Measurements from ENCODE around the gene RAB26.

The RAB26 gene

GRCh38 chr16:2163211-2163881, 14.9 kb downstream of the RAB26 start:
- peak; percentile 19 for DNase-seq

- no peak for DNase-seq
Observed at GRCh38 chr16:2165861-2166260, 17.4 kb downstream of the RAB26 start.

- no peak for DNase-seq
Observed at GRCh38 chr16:2166263-2167067, 18.0 kb downstream of the RAB26 start.

- DNase-seq: no peak
Observed at GRCh38 chr16:2167068-2167638, 18.7 kb downstream of the RAB26 start.

- DNase-seq: no peak
Observed at GRCh38 chr16:2170080-2170479, 21.7 kb downstream of the RAB26 start.

GRCh38 chr16:2170587-2171435, 22.4 kb downstream of the RAB26 start:
- DNase-seq: no peak

- DNase-seq: no peak
Observed at GRCh38 chr16:2171601-2172178, 23.3 kb downstream of the RAB26 start.

GRCh38 chr16:2172688-2173335, 24.4 kb downstream of the RAB26 start:
- no peak for DNase-seq

- no peak for DNase-seq
Observed at GRCh38 chr16:2173366-2173765, 24.9 kb downstream of the RAB26 start.

- DNase-seq: no peak
Observed at GRCh38 chr16:2173916-2174315, 25.5 kb downstream of the RAB26 start.

- DNase-seq: no peak
Observed at GRCh38 chr16:2174396-2175131, 26.1 kb downstream of the RAB26 start.

- no peak for DNase-seq
Observed at GRCh38 chr16:2175454-2175853, 27.0 kb downstream of the RAB26 start.

GRCh38 chr16:2176047-2176446, 27.6 kb downstream of the RAB26 start:
- DNase-seq: no peak

GRCh38 chr16:2177101-2177500, 28.7 kb downstream of the RAB26 start:
- DNase-seq: no peak

- no peak for DNase-seq
Observed at GRCh38 chr16:2177561-2177960, 29.1 kb downstream of the RAB26 start.

GRCh38 chr16:2178321-2179106, 30.1 kb downstream of the RAB26 start:
- DNase-seq: peak; percentile 6

- no peak for DNase-seq
Observed at GRCh38 chr16:2179107-2179501, 30.7 kb downstream of the RAB26 start.

GRCh38 chr16:2179576-2179975, 31.2 kb downstream of the RAB26 start:
- no peak for DNase-seq

GRCh38 chr16:2180461-2180860, 32.0 kb downstream of the RAB26 start:
- no peak for DNase-seq

Data from activated effector memory CD4-positive, alpha-beta T cell treated with Interleukin-2 at 50 U/mL for 16 hours (primary cell).